CD4-positive, alpha-beta T cell treated with Interleukin-1 beta for 1 hour (primary cell): ENCODE measurements around the gene HRH1.
A peak's percentile ranks its signal among the peaks of the same experiment; 100 is the strongest.
"Not testable (repeated sequence)": the region's sequence is repeated elsewhere in the genome, so short reads cannot be mapped to it uniquely, and the experiment has no call there.

ENCODE experiments used
- DNase-seq, 2 donors: peaks; one replicate each; pipeline ENCODE4 v3.0.0-alpha.2; 2020 to 2022

HRH1 gene, protein sequence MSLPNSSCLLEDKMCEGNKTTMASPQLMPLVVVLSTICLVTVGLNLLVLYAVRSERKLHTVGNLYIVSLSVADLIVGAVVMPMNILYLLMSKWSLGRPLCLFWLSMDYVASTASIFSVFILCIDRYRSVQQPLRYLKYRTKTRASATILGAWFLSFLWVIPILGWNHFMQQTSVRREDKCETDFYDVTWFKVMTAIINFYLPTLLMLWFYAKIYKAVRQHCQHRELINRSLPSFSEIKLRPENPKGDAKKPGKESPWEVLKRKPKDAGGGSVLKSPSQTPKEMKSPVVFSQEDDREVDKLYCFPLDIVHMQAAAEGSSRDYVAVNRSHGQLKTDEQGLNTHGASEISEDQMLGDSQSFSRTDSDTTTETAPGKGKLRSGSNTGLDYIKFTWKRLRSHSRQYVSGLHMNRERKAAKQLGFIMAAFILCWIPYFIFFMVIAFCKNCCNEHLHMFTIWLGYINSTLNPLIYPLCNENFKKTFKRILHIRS

DNA sequence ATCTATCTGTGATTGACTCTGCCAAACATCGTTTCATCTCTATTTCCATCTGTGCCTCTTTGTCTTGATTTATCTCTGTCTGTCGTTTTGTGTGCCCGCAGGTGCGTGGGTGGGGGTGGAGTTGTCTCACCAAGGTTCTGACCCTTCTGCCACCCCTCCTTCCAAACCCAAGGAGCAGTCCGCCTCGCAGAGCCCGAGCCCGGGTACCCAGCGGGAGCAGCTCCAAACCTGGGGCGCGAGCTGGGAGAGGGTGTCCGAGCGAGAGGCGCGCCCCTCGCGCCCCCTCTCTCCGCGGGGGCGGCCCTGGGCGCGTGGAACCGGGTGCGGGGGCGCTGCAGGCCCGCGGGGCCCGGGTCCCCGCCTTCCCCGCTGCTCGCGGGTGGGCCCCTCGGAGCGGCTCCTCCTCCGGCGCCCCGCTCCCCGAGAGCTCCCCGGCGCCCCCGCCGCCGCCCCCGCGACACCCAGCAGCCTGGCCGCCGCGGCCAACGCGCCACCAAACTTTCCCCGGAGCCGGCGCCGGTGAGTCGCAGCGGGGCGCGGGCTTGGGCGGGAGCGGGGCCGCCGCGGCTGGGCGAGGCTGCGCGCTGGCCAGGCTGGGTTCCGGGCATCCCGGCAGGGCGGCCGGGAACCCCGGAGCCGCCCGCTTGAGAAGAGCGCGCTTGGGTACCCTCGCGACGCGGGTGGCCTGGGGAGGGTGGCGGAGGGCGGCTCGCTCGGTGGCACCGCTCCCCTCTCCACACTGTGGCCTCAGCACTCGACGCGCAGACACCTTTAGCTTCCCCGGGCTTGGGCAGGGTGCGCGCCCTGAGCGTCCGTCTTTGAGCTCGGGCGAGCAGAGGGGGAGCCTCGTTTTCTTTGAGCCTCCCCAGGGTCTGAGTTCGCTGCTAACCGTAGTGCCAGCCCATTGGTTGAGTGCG is at the start of gene HRH1:
Gene HRH1 (plus strand): TSS at position 458 of the 917 bp plus-strand sequence. CDS start 104,545 bp downstream, outside the sequence.
- no peak for DNase-seq

DNA sequence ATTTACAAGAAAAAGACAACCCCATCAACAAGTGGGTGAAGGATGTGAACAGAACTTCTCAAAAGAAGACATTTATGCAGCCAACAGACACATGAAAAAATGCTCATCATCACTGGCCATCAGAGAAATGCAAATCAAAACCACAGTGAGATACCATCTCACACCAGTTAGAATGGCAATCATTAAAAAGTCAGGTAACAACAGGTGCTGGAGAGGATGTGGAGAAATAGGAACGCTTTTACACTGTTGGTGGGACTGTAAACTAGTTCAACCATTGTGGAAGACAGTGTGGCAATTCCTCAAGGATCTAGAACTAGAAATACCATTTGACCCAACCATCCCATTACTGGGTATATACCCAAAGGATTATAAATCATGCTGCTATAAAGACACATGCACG is 41.0 kb upstream of the HRH1 start:
- DNase-seq, result not testable (repeated sequence)

DNA sequence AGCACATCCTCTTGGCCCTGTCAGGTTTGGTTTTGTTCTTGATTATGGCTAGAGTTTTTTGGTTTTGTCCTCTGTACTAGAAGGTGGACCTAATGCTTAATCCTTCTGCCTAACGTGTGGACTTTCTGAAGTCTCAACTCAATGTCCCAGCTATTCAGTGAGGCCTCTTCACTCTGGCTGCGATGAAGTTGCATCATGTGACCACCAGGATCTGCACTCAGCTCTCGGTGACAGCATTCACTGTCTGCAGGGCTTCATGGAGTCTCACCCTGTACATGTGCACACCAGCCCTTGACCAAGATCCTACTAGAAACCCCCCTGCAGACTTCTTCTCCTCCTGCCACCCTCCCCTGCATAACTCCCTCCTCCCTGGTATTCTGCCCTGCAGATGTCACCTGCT is 38.7 kb upstream of the HRH1 start:
- no peak for DNase-seq

DNA sequence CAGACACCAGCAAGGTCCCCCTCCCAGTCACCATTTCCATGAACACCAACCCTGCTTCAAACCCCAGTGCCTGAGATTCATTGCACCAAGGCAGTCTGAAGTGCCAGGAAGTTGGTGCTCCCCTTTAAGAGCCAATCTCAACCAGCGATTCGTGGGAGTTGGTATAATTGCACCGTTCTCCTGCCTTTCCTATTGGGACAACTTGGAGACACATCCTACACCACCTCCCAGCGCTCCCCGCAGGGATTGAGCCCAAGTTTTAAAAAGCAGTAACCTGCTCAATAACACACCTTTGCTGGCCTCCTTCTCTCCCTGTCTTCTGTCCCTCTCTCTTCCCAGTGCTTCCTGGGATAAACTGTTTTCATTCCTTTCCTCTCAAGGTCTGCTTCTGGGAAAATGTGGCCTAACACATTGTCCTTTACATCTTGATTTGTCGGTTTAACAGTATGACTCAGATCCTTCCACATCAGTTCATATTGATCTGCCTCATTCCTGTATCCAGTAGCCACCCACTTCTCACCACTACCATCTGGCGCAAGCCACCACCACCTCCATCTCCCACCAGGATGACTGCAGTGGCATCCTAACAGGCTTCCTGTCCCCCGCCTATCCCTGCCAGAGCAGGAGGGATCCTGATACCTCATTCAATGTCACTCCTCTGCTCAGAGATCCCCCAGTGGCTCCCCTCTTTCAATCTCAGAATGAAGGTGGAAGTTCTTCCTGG is 37.8 kb upstream of the HRH1 start:
- no peak for DNase-seq

DNA sequence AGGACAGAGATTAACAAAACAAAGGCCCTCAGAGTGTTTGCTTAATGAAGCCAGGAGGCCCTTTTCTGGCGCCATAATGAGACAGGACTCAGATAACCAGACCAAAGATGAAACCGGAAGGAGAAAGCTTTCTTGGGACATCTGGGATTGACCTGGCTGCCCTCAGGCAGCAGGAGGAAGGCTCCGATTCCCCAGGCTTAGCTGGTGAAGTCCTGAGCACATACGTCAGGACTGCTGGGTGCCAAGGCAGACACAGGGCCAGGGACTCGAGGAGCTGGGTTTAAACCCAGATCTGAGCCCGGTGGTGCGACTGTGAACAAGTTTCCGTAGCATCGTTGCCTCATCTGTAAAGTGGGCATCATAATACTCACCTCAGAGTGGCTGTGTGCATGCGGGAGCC is 36.7 kb upstream of the HRH1 start:
- no peak for DNase-seq

DNA sequence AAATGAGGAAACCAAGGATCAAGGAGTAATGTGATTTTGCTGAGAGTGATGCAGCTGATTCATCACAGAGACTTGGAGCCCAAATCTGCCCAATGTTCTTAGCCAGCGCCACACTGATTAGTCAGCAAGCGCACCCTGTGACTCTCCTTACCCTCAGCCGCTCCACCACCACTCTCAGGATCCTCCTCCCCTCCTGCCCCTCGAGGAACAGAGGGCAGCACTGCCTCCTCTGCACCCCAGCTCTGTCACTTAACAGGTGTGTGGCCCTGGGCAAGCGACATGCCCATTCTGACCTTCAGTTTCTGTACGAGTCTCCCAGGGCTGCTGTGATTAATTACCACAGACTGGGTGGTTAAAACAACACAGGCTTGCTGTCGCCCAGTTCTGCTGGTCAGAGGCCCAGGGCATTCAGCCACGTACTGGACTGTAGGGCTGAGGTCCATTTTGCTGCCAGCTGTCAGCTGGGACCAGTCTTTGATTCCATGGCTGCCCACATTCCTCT is 36.1 kb upstream of the HRH1 start:
- DNase-seq, result no peak

DNA sequence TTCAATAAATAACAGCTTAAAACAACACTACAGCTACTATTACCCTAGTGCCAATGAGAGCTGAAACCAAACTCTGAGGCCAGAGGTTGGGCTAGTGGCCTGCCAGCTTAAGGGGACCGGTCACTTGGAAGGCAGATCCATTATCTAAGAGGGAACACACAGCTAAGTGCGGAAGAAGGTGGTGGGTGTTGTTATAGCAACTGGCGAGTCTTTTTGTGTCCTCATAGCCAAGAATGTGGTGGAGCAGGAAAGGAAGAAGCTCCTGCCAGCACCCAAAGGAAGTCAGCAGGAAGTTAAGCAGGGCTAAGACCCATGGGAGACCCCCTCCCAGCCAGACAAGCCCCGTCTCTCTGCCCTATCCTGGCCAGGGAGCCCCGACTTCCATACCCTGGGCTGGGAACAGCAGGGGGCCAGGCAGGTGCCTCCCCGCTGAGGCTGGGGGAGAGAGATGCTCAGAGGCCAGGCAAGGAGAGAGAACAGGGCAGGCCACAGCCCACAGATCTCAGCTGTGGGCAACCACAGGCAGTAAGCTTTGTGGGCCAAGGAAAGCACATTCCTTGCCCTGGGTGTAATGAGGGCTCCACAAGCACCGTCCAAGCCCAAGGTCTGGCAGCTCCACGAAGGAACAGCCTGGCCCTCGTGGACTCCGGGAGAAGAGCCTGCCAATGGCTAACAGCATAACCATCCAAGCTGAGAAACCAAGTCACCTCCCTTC is 34.0 kb upstream of the HRH1 start:
- DNase-seq, result no peak

DNA sequence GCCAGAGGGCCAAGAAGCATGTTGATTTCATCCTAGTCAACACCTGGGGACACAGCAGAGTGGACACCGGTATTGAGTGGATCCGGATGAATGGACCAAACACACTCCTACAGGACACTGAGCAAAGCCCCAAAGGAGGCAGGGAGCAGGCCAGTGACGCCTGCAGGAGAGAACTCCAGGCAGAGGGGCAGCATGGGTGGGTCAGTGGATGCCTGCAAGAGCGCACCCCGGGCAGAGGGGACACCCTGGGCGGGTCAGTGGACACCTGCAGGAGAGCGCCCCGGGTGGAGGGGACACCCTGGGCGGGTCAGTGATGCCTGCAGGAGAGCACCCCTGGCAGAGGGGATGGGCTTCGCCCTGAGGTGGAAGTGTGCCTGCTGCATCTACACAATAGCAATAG is 27.6 kb upstream of the HRH1 start:
- DNase-seq, result no peak

DNA sequence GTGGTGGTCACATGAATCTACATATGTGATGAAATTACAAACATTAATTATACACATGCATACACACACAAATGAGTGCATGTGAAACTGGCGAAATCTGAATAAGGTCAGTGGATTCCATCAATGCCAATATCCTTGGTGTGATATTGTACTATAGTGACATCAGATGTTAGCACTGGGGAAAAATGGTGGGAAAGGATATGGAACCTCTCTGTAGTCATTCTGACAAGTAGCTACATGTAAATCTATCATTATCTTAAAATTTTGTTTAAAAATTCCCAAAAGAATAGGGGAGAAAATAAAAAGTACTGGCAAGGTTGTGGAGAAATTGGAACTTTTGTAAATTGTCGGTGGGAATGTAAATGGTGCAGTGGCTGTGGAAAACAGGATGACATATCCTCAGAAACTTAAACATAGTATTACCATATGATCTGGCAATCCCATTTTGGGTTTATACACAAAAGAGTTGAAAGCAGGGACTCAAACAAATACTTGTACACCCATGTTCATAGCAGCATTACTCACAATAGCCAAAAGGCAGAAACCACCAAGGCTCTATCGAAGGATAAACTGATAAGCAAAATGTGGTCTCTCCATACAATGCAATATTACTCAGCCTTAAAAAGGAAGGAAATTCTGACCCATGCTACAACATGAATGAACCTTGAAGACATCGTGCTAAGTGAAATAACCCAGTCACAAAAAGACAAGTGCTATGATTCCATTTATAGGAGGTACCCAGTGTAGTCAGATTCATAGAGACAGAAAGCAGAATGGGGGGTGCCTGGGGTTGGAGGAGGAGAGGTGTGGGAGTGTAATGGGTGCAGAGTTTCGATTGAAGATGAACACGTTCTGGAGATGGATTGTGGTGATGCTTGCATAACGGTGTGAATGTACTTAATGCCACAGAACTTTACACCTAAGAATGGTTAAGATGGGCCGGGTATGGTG is 25.3 kb upstream of the HRH1 start:
- DNase-seq, result no peak

DNA sequence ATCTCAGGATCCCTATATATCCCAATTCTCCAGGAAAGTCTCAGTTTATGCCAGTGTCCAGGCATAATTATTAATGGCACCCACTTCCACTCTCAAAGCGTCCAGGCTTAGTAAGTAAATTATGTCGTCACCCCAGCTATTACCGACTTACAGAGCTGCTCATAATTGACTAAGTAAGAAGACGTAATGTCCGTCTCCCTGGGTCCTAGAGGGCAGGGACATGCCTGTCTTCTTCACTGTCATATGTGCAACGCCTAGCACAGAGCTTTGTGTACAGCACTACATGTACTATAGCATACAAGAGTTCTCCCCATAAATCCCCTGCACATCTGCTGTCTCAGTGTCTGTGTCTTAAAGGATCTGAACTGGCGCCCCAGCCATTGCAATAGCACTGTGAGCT is 23.9 kb upstream of the HRH1 start:
- no peak for DNase-seq

DNA sequence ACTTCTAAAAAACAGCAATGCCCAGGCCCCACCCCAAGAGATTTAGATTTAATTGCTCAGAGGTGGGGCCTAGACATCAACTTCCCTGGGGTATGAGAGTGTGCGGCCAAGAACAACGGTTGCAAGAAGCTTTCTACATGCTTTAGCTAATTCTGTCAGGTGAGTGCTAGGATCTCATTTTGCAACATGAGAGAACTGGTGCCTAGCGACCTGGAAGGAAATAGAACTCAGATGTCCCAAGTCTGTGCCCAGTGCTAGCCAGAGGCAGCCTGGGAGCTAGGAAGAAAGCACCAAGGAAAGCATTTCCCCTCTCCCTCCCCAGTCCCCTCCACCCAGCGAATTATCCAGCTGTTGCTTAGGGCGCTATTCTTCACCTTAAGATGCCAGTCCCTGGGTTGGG is 22.9 kb upstream of the HRH1 start:
- no peak for DNase-seq

DNA sequence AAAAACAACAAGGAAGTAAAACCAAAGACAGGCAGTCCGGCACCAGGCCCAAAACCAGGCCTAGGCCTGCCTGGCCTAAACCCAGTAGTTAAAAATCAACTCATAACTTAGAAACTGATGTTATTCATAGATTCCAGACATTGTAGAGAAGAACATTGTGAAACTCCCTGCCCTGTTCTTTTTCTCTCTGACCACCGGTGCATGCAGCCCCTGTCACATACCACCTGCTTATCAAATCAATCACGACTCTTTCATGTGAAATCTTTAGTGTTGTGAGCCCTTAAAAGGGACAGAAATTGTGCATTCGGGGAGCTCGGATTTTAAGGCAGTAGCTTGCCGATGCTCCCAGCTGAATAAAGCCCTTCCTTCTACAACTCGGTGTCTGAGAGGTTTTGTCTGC is 22.4 kb upstream of the HRH1 start:
- not testable (repeated sequence) for DNase-seq

DNA sequence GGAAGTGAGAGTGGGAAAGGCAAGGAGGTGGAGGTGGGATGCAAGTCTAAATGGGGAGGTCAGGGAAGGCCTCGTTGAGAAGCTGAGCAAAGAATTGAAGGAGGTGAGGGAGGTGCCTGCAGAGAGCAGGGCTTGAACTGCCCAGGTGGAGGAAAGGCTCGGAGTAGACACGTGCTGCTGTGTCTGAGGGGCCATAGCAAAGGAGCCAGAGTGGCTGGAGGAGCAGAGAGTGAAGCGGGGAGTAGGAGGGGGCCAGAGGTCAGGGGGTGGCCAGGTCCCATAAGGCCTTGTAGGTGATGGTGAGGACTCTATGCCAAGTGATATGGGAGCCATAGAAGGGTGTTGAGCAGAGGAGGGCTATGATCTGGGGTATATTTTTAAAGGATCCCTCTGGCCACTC is 21.4 kb upstream of the HRH1 start:
- no peak for DNase-seq

DNA sequence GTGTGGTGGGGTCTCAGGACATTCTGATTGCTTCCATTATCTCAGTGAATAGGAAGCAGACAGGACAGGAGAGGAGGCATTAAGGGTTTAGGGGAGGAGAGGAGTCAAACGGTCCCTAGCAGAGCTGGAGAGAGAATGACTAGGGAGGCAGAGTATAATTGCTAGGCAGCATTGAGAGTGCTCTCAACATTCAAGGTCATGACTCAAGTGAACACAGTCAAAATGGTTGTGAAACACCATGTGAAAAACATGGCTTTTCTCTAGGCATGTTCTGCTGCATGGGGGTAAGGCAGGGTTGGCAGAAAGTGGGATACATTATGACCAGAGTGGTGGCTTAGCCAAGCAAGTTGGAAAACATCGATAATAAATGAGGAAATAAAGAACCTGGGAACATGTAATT is 19.5 kb upstream of the HRH1 start:
- no peak for DNase-seq

DNA sequence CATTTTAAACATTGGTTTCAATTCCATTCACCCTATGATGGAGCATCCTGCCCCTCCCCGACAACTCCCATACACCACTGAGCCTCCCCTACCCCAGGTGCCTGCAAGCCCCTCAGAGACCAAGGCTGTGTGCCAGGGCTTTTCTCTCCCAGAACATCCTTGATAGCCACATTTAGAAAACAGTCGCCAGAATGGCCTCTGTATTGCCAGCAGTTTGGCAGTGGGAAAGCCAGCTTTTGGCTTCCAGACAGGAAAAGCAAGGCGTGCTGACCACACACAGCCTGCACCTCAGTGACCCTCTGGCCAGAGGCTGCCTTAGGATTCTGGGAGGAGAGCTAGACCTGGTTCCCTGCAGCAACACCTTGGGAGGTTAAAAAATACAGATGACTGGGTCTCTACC is 18.2 kb upstream of the HRH1 start:
- DNase-seq, result no peak

DNA sequence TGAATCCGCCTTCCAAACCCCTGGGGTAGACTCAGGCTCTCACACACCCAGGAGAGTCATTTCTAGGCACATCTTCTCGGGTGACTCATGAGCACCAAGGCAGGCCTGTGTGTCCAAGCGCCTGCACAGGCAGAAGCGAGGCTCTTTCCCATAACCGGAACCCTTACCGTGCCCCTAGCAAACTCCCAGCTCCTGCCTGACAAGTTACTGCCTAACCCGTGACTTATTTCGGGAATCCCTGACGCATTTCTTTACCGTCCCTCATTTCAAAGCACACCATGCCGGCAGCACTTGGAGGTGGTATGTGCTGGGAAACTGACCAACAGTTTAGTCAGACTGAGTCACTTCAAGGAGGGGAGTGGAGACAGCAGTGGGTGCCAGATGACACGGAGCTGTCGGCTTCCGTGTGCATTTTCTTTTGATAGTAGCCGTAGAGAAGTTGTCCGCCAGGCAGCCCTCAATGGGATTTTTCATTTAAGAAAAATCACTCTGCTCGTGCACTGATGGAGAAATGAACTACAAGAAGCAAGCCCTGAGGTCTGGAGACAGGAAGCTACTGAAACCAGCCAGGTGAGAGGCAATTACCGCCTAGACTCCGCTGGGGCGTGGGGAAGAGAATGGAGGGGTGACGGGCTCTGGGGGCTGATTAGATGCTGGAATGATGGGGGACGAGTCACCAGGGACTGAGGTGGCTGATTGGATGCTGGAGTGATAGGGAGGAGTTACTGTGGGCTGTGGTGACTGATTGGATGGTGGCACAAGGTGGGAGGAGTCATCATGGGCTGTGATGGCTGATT is 17.3 kb upstream of the HRH1 start:
- no peak for DNase-seq

DNA sequence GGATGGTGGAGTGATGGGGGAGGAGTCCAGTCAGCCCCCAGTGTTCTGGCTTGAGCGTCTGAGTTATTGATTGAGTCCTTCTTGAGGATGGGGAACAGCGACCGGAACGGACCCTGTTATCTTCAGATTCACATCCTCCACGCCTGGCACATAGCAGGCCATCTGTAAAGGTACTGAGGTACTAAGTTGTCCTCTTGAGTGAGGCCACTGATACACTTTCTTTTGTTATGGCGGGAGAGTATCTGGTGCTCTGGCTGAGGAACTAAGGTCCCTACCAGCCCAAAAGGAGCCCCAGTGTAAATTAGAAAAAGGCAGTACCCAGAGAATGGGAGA is 16.7 kb upstream of the HRH1 start:
- DNase-seq, result no peak

DNA sequence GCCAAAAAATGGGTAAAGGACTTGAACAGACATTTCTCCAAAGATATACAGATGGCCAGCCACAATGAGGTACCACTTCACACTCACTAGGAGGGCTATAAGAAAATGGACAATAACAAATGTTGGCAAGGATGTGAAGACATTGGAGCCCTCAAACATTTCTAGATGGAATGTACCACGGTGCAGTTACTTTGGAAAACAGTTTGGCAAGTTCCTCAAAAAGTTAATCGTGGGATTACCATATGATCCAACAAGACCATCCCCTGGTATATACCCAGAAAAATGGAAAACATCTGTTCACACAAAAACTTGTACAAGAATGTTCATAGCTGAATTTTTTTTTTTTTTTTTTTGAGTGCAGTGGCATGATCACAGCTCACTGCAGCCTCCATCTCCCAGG is 15.9 kb upstream of the HRH1 start:
- no peak for DNase-seq

DNA sequence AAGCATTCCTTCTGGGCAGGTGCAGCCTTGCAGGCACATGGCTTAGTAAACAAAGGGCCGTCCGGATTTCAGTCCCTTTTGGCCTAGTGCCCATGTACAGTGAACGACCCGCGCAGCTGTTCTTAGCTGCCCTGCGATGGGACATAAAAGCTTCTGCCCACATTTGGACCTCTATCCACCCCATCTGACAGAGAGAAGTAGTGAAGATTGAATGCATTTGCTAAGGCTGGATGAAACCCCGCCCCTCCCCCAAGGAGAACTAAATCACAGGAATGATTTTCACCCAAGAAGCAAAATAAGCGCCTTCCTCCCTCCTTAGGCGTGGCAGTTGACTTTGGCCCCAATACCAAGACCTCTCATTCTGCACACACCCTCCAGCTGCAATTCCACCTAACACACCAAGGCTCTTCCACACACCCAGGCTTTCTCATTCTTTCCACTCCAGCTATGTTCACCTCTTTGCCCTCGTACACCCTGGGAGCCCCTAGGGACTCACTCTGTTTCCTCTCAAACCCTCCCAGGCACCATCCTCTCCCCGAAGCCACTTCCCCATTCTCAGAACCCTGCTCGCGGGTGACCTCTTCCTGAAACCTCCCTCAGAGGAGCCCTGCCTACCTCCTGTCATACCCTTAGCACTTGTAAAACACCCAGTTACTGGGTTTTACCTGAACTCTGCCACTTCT is 14.1 kb upstream of the HRH1 start:
- peak in 1 of 2 donors; percentile 64 for DNase-seq

DNA sequence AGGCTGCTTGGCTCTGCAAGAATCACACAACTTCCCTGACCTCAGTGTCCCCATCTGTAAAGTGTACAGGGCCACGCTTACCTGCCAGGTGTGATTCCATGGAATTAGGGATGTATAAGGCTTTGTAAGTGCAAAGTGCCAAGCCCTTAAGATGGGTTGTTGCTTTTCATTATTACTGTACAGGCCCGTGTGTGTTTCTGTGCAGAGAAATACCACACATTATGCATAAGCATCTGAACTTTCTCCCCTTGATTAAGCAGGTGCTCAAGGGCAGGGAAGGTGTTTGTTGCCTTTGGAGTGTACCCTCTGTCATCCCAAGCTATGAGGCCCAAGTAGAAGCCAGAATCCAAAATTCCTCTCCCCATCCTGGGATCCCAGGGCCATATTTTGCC is 13.6 kb upstream of the HRH1 start:
- DNase-seq, result no peak
